GM12892 (cell line): Measurements from ENCODE around the gene DOCK1.

Source experiments
- POLR2A ChIP-seq: IDR thresholded peaks from 2 replicates; pipeline ENCODE4 v1.6.1; 2011; ENCODE audit warnings: low read depth, low read length, control low read depth
- POLR2AphosphoS5 ChIP-seq: IDR thresholded peaks from 2 replicates; pipeline ENCODE4 v1.6.1; 2011; ENCODE audit warnings: low read depth, low read length, control low read depth

- TF ChIP-seq POLR2A (no peak), POLR2AphosphoS5 (no peak)
Measured at GRCh38 chr10:127012769-127013152, 107.5 kb downstream of the DOCK1 start.
